IgD-negative memory B cell (primary cell): ENCODE data around the gene MRPS6. TPM values are rescaled to one million over a fixed set of nuclear protein-coding genes. Genes with fewer than 3 reads are reported as not detected.
A peak's percentile ranks its signal among the peaks of the same experiment; 100 is the strongest.

ENCODE experiments used
- H3K27ac Mint-ChIP-seq, 3 donors: one replicate each; pipeline ENCODE4 v1.8.0; 2020 to 2022; ENCODE audit warnings: mild to moderate bottlenecking in 3 of 3, mixed read lengths in 3 of 3, moderate library complexity in 1 of 3
- H3K27me3 Mint-ChIP-seq: one replicate; pipeline ENCODE4 v1.8.0; 2021; ENCODE audit warnings: mixed read lengths
- H3K36me3 Mint-ChIP-seq: one replicate; pipeline ENCODE4 v1.8.0; 2020; ENCODE audit warnings: mild to moderate bottlenecking, mixed read lengths
- H3K4me1 Mint-ChIP-seq, 3 donors: one replicate each; pipeline ENCODE4 v1.8.0; 2020 to 2022; ENCODE audit warnings: mixed read lengths in 3 of 3, mild to moderate bottlenecking in 1 of 3
- H3K4me3 Mint-ChIP-seq, 4 donors: one replicate each; pipeline ENCODE4 v1.8.0; 2020 to 2022; ENCODE audit warnings: mild to moderate bottlenecking in 4 of 4, mixed read lengths in 4 of 4, moderate library complexity in 3 of 4
- H3K9me3 Mint-ChIP-seq, 3 donors: one replicate each; pipeline ENCODE4 v1.8.0; 2020 to 2021; ENCODE audit warnings: mixed read lengths in 3 of 3, mild to moderate bottlenecking in 1 of 3
- polyA plus RNA-seq: library from polyadenylated mRNA; unstranded; fragments of 300-500 nt; fragmentation: Illumina TruSeq; gene quantifications from one replicate; pipeline ENCODE4 v1.2.3, GENCODE V29; 2021

The MRPS6 gene
- polyA plus RNA-seq, 1 donor from 2014 or later: 162 TPM

- Mint-ChIP-seq H3K4me3 (peak overlapping the region in 3 of 4 donors; percentile 51 to 90 (median 82)), H3K9me3 (peaks cover 0 to 3% (median 0%) of the 10 kb centered on the region in 3 donors), H3K36me3 (no peaks in the 10 kb centered on the region), H3K4me1 (peaks cover 8 to 12% (median 11%) of the 10 kb centered on the region in 3 donors), H3K27me3 (no peaks in the 10 kb centered on the region), H3K27ac (peak overlapping the region in 1 of 3 donors; percentile 86)
Measured at GRCh38 chr21:34046917-34047316, 26.5 kb upstream of the MRPS6 start.

- Mint-ChIP-seq H3K4me3 (peak overlapping the region in 3 of 4 donors; percentile 10 to 90 (median 86)), H3K4me1 (peaks cover 8 to 12% (median 11%) of the 10 kb centered on the region in 3 donors), H3K36me3 (no peaks in the 10 kb centered on the region), H3K27ac (no peak overlapping the region), H3K27me3 (no peaks in the 10 kb centered on the region), H3K9me3 (no peaks in the 10 kb centered on the region)
Measured at GRCh38 chr21:34047835-34048234, 25.5 kb upstream of the MRPS6 start.

GRCh38 chr21:34052171-34052570 lies 21.2 kb upstream of the MRPS6 start:
- H3K27ac Mint-ChIP-seq: no peak overlapping the region

GRCh38 chr21:34054259-34054658 lies 19.1 kb upstream of the MRPS6 start:
- Mint-ChIP-seq H3K27ac (peak overlapping the region in 1 of 3 donors; percentile 32), H3K4me1 (peaks cover 4 to 11% (median 5%) of the 10 kb centered on the region in 3 donors), H3K27me3 (no peaks in the 10 kb centered on the region), H3K36me3 (no peaks in the 10 kb centered on the region), H3K4me3 (no peak overlapping the region), H3K9me3 (no peaks in the 10 kb centered on the region)

More at GRCh38 chr21:34052171-34052570, 21.2 kb upstream of the MRPS6 start:
- Mint-ChIP-seq H3K4me3 (no peak overlapping the region), H3K36me3 (no peaks in the 10 kb centered on the region), H3K27me3 (no peaks in the 10 kb centered on the region), H3K9me3 (no peaks in the 10 kb centered on the region), H3K4me1 (peaks cover 4 to 11% (median 5%) of the 10 kb centered on the region in 3 donors)

GRCh38 chr21:34055615-34056014 lies 17.8 kb upstream of the MRPS6 start:
- Mint-ChIP-seq H3K27me3 (no peaks in the 10 kb centered on the region), H3K27ac (no peak overlapping the region)

GRCh38 chr21:34061983-34062382 lies 11.4 kb upstream of the MRPS6 start:
- Mint-ChIP-seq H3K36me3 (no peaks in the 10 kb centered on the region), H3K27me3 (no peaks in the 10 kb centered on the region), H3K9me3 (peaks cover 0 to 4% (median 3%) of the 10 kb centered on the region in 3 donors), H3K4me1 (no peaks in the 10 kb centered on the region), H3K4me3 (no peak overlapping the region), H3K27ac (no peak overlapping the region)

More at GRCh38 chr21:34055615-34056014, 17.8 kb upstream of the MRPS6 start:
- no peaks in the 10 kb centered on the region for H3K36me3 Mint-ChIP-seq
- H3K4me1 Mint-ChIP-seq: peaks cover 4 to 11% (median 5%) of the 10 kb centered on the region in 3 donors
- no peaks in the 10 kb centered on the region for H3K9me3 Mint-ChIP-seq
- peak overlapping the region in 1 of 4 donors; percentile 6 for H3K4me3 Mint-ChIP-seq

- Mint-ChIP-seq H3K9me3 (peaks cover 0 to 4% (median 3%) of the 10 kb centered on the region in 3 donors), H3K4me1 (no peaks in the 10 kb centered on the region), H3K36me3 (no peaks in the 10 kb centered on the region), H3K27ac (no peak overlapping the region), H3K27me3 (no peaks in the 10 kb centered on the region), H3K4me3 (no peak overlapping the region)
Measured at GRCh38 chr21:34065027-34065426, 8.4 kb upstream of the MRPS6 start.

GRCh38 chr21:34071683-34072082 lies 1.7 kb upstream of the MRPS6 start:
- H3K27me3 Mint-ChIP-seq: no peaks in the 10 kb centered on the region
- H3K4me1 Mint-ChIP-seq: peaks cover 24 to 27% (median 26%) of the 10 kb centered on the region in 3 donors
- H3K9me3 Mint-ChIP-seq: no peaks in the 10 kb centered on the region
- peaks cover 4% of the 10 kb centered on the region for H3K36me3 Mint-ChIP-seq
- H3K4me3 Mint-ChIP-seq: peak overlapping the region; percentile 82 to 95 (median 94)
- peak overlapping the region in 1 of 3 donors; percentile 95 for H3K27ac Mint-ChIP-seq

GRCh38 chr21:34072145-34073031 lies 990 bp upstream of the MRPS6 start:
- H3K9me3 Mint-ChIP-seq: no peaks in the 10 kb centered on the region
- H3K27ac Mint-ChIP-seq: peak overlapping the region; percentile 78 to 95 (median 82)
- peaks cover 31 to 34% (median 32%) of the 10 kb centered on the region in 3 donors for H3K4me1 Mint-ChIP-seq
- H3K36me3 Mint-ChIP-seq: peaks cover 6% of the 10 kb centered on the region
- H3K4me3 Mint-ChIP-seq: peak overlapping the region; percentile 82 to 95 (median 94)
- H3K27me3 Mint-ChIP-seq: no peaks in the 10 kb centered on the region

- peaks cover 8% of the 10 kb centered on the region for H3K36me3 Mint-ChIP-seq
- no peaks in the 10 kb centered on the region for H3K27me3 Mint-ChIP-seq
- H3K9me3 Mint-ChIP-seq: no peaks in the 10 kb centered on the region
- H3K4me3 Mint-ChIP-seq: peak overlapping the region; percentile 91 to 98 (median 96)
- peaks cover 43 to 46% (median 44%) of the 10 kb centered on the region in 3 donors for H3K4me1 Mint-ChIP-seq
- H3K27ac Mint-ChIP-seq: peak overlapping the region; percentile 91 to 96 (median 91)
Measured at GRCh38 chr21:34073749-34074282, 438 bp downstream of the MRPS6 start.

- H3K36me3 Mint-ChIP-seq: peaks cover 10% of the 10 kb centered on the region
- H3K27ac Mint-ChIP-seq: peak overlapping the region; percentile 91 to 96 (median 91)
- H3K4me1 Mint-ChIP-seq: peaks cover 48 to 50% (median 49%) of the 10 kb centered on the region in 3 donors
- no peaks in the 10 kb centered on the region for H3K27me3 Mint-ChIP-seq
- no peaks in the 10 kb centered on the region for H3K9me3 Mint-ChIP-seq
- H3K4me3 Mint-ChIP-seq: peak overlapping the region; percentile 91 to 98 (median 96)
Measured at GRCh38 chr21:34074283-34075090, 1.1 kb downstream of the MRPS6 start.

- H3K4me3 Mint-ChIP-seq: peak overlapping the region; percentile 91 to 98 (median 96)
- H3K36me3 Mint-ChIP-seq: peaks cover 10% of the 10 kb centered on the region
- H3K27me3 Mint-ChIP-seq: no peaks in the 10 kb centered on the region
- peaks cover 54 to 56% (median 54%) of the 10 kb centered on the region in 3 donors for H3K4me1 Mint-ChIP-seq
- no peaks in the 10 kb centered on the region for H3K9me3 Mint-ChIP-seq
- peak overlapping the region in 2 of 3 donors; percentile 91 to 96 for H3K27ac Mint-ChIP-seq
Measured at GRCh38 chr21:34075091-34075425, 1.7 kb downstream of the MRPS6 start.

- Mint-ChIP-seq H3K4me3 (peak overlapping the region; percentile 91 to 98 (median 96)), H3K4me1 (peaks cover 63% of the 10 kb centered on the region in 3 donors), H3K27me3 (no peaks in the 10 kb centered on the region), H3K36me3 (peaks cover 10% of the 10 kb centered on the region), H3K27ac (no peak overlapping the region), H3K9me3 (no peaks in the 10 kb centered on the region)
Measured at GRCh38 chr21:34075760-34076660, 2.6 kb downstream of the MRPS6 start.

- H3K36me3 Mint-ChIP-seq: peaks cover 10% of the 10 kb centered on the region
- no peaks in the 10 kb centered on the region for H3K27me3 Mint-ChIP-seq
- peak overlapping the region in 1 of 3 donors; percentile 13 for H3K27ac Mint-ChIP-seq
- peaks cover 62 to 70% (median 63%) of the 10 kb centered on the region in 3 donors for H3K4me1 Mint-ChIP-seq
- H3K4me3 Mint-ChIP-seq: peak overlapping the region in 2 of 4 donors; percentile 5 to 59
- H3K9me3 Mint-ChIP-seq: no peaks in the 10 kb centered on the region
Measured at GRCh38 chr21:34076835-34077234, 3.5 kb downstream of the MRPS6 start.
